Stimulated activated naive CD8-positive, alpha-beta T cell treated with anti-CD3 and anti-CD28 coated beads, Interleukin-15, Interleukin-2, amounts not matched to agents 100 ng/mL and 50 ng/mL, for 24 hours (primary cell): Measurements from ENCODE around the gene TAB2.

Source experiments
- H3K27ac Mint-ChIP-seq: one replicate; pipeline ENCODE4 v1.8.0; 2021; ENCODE audit warnings: mild to moderate bottlenecking, mixed read lengths
- H3K27me3 Mint-ChIP-seq: one replicate; pipeline ENCODE4 v1.8.0; 2021; ENCODE audit warnings: mixed read lengths
- H3K36me3 Mint-ChIP-seq: one replicate; pipeline ENCODE4 v1.8.0; 2021; ENCODE audit warnings: low read depth, mixed read lengths
- H3K4me1 Mint-ChIP-seq: one replicate; pipeline ENCODE4 v1.8.0; 2021; ENCODE audit warnings: low read depth, mixed read lengths
- H3K4me3 Mint-ChIP-seq: one replicate; pipeline ENCODE4 v1.8.0; 2021; ENCODE audit warnings: mild to moderate bottlenecking, mixed read lengths
- H3K9me3 Mint-ChIP-seq: one replicate; pipeline ENCODE4 v1.8.0; 2021; ENCODE audit warnings: mixed read lengths

The TAB2 gene

DNA sequence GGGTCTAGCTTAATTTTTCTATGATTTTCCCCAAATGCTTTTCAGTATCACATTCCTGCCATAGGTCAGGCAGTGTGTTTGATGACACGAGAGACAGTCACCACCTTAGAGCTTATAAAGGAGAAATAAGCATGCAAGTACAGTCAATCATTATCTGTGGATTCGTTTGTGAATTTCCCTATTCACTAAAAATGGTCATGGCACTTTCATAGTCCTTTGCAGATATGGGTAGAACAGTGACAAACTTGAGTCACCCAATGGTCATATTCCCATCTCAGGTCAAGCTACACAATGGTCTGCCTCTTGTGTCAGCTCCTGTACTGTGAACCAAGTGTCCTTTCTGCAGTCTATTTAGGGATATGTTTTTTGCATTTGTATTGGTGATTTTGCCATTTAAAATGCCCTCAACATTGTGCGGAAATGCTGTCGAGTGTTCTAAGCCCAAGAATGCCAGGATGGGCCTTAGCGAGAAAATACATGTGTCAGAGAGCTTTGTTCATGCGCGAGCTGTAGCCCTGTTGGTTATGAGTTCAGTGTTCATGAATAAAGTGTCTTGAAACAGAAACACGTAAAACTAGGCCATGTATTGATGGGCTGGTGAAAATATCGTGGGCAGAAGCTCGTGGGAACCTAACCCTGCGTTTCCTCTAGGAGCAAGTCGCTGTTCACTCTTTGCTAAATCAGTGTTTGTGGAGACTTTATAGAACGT is 102.3 kb downstream of the TAB2 start:
- H3K36me3 Mint-ChIP-seq, result peaks cover 9% of the 10 kb centered on the region
- H3K4me3 Mint-ChIP-seq, result no peak overlapping the region
- H3K27ac Mint-ChIP-seq, result no peak overlapping the region
- H3K27me3 Mint-ChIP-seq, result no peaks in the 10 kb centered on the region
- peaks cover 13% of the 10 kb centered on the region for H3K9me3 Mint-ChIP-seq
- H3K4me1 Mint-ChIP-seq, result peaks cover 22% of the 10 kb centered on the region

GRCh38 chr6:149421132-149421531 is 103.6 kb downstream of the TAB2 start:
- Mint-ChIP-seq H3K9me3 (peaks cover 6% of the 10 kb centered on the region), H3K27me3 (no peaks in the 10 kb centered on the region), H3K4me1 (peaks cover 11% of the 10 kb centered on the region), H3K4me3 (no peak overlapping the region), H3K27ac (no peak overlapping the region), H3K36me3 (peaks cover 5% of the 10 kb centered on the region)

DNA sequence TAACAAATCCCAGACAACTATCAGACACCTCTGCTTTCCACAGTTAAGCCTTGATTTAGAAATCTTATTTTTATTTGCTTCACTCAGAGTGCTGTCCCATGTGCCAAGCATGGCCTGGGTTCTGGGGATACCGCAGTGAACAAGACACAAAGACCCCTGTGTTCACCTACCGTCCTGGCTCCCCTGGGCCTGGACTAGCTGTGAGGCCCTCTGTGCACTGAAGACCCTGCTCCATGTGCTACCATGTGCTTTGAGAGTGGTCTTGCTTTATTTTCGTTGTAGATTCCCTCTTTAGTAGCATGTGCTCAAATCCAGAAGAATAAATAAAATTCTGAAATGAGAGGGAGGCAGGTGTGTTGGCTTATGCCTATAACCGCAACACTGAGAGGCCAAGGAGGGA is 105.1 kb downstream of the TAB2 start:
- Mint-ChIP-seq H3K36me3 (no peaks in the 10 kb centered on the region), H3K4me3 (no peak overlapping the region), H3K9me3 (no peaks in the 10 kb centered on the region), H3K4me1 (peaks cover 10% of the 10 kb centered on the region), H3K27ac (no peak overlapping the region), H3K27me3 (no peaks in the 10 kb centered on the region)

GRCh38 chr6:149423964-149424440 is 106.5 kb downstream of the TAB2 start:
- no peaks in the 10 kb centered on the region for H3K27me3 Mint-ChIP-seq
- H3K4me1 Mint-ChIP-seq, result peaks cover 10% of the 10 kb centered on the region
- no peak overlapping the region for H3K27ac Mint-ChIP-seq
- H3K36me3 Mint-ChIP-seq, result no peaks in the 10 kb centered on the region
- no peak overlapping the region for H3K4me3 Mint-ChIP-seq
- no peaks in the 10 kb centered on the region for H3K9me3 Mint-ChIP-seq

GRCh38 chr6:149425224-149425623 is 107.7 kb downstream of the TAB2 start:
- H3K36me3 Mint-ChIP-seq, result no peaks in the 10 kb centered on the region
- no peak overlapping the region for H3K27ac Mint-ChIP-seq
- peaks cover 4% of the 10 kb centered on the region for H3K4me1 Mint-ChIP-seq

DNA sequence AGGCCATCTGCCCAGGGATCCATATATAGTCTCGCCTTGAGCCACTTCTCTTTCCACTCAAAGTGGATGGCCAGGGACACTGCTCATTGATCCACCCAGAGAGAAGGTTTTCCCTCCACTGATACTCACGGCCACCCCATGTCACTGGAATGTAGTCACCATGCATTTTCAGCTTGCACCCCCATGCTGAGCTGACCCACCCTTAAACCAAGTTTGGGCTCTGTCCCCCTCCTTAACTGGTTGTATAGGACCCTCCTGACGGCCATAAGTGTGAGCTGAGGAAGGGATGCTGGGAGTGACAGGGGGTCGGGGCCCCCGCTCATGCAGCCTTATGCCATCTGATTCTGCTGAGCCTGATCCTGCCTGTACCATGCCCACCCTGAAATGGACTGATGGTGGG is 108.2 kb downstream of the TAB2 start:
- Mint-ChIP-seq H3K36me3 (no peaks in the 10 kb centered on the region), H3K9me3 (no peaks in the 10 kb centered on the region), H3K4me3 (no peak overlapping the region), H3K27me3 (no peaks in the 10 kb centered on the region), H3K27ac (no peak overlapping the region), H3K4me1 (no peaks in the 10 kb centered on the region)

More at GRCh38 chr6:149425224-149425623, 107.7 kb downstream of the TAB2 start:
- Mint-ChIP-seq H3K9me3 (no peaks in the 10 kb centered on the region), H3K27me3 (no peaks in the 10 kb centered on the region), H3K4me3 (no peak overlapping the region)

- no peak overlapping the region for H3K27ac Mint-ChIP-seq
- no peaks in the 10 kb centered on the region for H3K27me3 Mint-ChIP-seq
- H3K9me3 Mint-ChIP-seq, result no peaks in the 10 kb centered on the region
- peaks cover 5% of the 10 kb centered on the region for H3K4me1 Mint-ChIP-seq
- H3K36me3 Mint-ChIP-seq, result no peaks in the 10 kb centered on the region
- no peak overlapping the region for H3K4me3 Mint-ChIP-seq
Measured at GRCh38 chr6:149428606-149429005, 111.1 kb downstream of the TAB2 start.

DNA sequence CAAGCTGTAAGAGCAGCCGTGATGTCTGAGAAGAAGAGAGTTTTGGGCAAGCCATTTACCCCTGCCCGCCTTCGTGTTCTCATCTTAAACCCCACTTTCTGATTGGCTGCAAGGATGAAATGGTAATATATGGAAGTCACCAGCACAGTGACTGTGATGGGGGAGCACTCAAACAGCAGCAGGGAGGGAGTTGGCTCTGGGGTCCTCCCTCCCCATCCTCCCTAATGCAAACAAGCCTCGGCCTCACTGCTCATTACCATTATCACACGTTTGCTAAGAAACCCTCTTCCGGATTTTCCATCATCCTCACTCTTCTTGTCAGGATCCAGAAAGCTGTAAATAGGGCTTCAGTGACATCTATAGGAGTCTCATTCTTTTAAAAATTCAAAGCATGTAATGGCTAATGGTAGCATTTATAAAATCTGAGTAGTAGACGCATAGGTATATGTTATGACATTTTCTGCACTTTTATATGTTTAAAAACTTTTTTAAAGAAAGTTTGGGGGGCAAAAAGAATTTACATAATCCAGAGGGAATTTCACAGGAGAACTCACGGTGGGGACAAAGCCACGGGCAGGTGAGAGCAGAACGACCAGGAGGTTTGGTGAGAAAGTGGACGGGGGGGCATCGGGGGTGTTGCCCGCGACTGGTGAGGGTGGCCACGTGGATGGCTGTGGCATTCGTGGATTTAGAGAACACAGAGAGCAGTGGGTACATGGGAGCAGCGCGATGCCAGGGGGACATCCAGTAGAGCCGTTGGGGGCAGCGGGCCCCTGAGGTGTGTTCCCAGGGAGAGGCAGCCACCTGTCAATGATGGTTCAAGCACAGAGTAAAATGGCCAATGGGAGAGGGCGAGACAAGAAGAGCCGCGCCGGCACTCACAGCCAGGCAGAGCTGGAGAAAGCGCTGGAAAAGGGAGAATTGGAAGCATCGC is 112.2 kb downstream of the TAB2 start:
- Mint-ChIP-seq H3K4me1 (peaks cover 5% of the 10 kb centered on the region), H3K9me3 (no peaks in the 10 kb centered on the region), H3K27me3 (no peaks in the 10 kb centered on the region), H3K4me3 (no peak overlapping the region), H3K27ac (no peak overlapping the region), H3K36me3 (no peaks in the 10 kb centered on the region)

GRCh38 chr6:149431905-149432775 is 114.6 kb downstream of the TAB2 start:
- peak overlapping the region; percentile 47 for H3K4me3 Mint-ChIP-seq

GRCh38 chr6:149433405-149433804 is 115.9 kb downstream of the TAB2 start:
- Mint-ChIP-seq H3K36me3 (no peaks in the 10 kb centered on the region), H3K27ac (no peak overlapping the region), H3K27me3 (no peaks in the 10 kb centered on the region), H3K4me1 (peaks cover 16% of the 10 kb centered on the region), H3K9me3 (no peaks in the 10 kb centered on the region), H3K4me3 (no peak overlapping the region)

More at GRCh38 chr6:149431905-149432775, 114.6 kb downstream of the TAB2 start:
- Mint-ChIP-seq H3K36me3 (no peaks in the 10 kb centered on the region), H3K27me3 (no peaks in the 10 kb centered on the region), H3K9me3 (no peaks in the 10 kb centered on the region), H3K4me1 (peaks cover 8% of the 10 kb centered on the region), H3K27ac (peak overlapping the region; percentile 52)

DNA sequence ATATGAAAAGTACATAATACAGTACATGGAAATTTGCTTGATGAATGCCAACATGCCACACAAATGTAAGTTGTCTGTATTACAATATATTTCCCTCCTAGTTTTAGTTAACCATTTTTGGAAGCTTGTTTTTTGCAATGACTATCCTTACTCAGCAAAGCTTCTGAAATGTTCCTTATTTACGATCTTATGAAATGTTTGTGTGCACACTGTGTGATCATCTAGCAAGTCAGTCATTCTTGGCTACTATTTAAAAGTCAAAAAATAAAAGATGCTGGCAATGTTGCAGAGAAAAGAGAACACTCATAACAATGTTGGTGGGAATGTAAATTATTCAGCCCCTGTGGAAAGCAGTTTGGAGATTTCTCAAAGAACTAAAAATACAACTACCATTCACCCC is 116.4 kb downstream of the TAB2 start:
- Mint-ChIP-seq H3K27me3 (no peaks in the 10 kb centered on the region), H3K4me3 (no peak overlapping the region), H3K4me1 (peaks cover 17% of the 10 kb centered on the region), H3K27ac (no peak overlapping the region), H3K9me3 (no peaks in the 10 kb centered on the region), H3K36me3 (no peaks in the 10 kb centered on the region)

- Mint-ChIP-seq H3K36me3 (no peaks in the 10 kb centered on the region), H3K4me1 (peaks cover 24% of the 10 kb centered on the region), H3K4me3 (no peak overlapping the region), H3K9me3 (no peaks in the 10 kb centered on the region), H3K27me3 (no peaks in the 10 kb centered on the region), H3K27ac (no peak overlapping the region)
Measured at GRCh38 chr6:149435919-149436586, 118.5 kb downstream of the TAB2 start.

DNA sequence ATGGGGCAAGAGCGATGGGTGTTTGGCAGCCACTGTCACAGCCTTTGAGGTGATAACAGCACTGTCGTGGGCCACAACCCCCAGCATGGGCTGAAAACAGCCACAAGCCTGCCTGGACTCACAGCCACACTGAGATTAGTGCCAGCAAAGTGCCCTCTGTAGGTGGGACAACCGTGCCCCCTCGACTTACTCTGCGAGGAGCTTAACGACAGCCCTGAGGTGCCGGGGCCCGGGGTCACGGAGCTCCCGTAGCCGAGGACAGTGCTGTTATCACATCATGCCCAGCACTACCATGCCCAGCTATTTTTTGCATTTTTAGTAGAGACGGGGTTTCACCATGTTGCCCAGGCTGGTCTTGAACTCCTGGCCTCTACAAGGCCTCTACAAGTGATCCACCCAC is 119.1 kb downstream of the TAB2 start:
- Mint-ChIP-seq H3K27me3 (no peaks in the 10 kb centered on the region), H3K36me3 (no peaks in the 10 kb centered on the region), H3K4me1 (peaks cover 24% of the 10 kb centered on the region), H3K9me3 (no peaks in the 10 kb centered on the region), H3K4me3 (no peak overlapping the region), H3K27ac (no peak overlapping the region)

- H3K4me1 Mint-ChIP-seq, result peaks cover 19% of the 10 kb centered on the region
- H3K27ac Mint-ChIP-seq, result no peak overlapping the region
Measured at GRCh38 chr6:149437212-149437611, 119.7 kb downstream of the TAB2 start.

More at GRCh38 chr6:149437212-149437611, 119.7 kb downstream of the TAB2 start:
- H3K4me3 Mint-ChIP-seq, result no peak overlapping the region
- H3K9me3 Mint-ChIP-seq, result no peaks in the 10 kb centered on the region
- H3K27me3 Mint-ChIP-seq, result no peaks in the 10 kb centered on the region
- no peaks in the 10 kb centered on the region for H3K36me3 Mint-ChIP-seq
